NCI-H226 (cell line): ENCODE measurements around the gene HOMER3.
"Not testable (repeated sequence)": the region's sequence is repeated elsewhere in the genome, so short reads cannot be mapped to it uniquely, and the experiment has no call there.

Source experiments
- DNase-seq: peaks from one replicate; pipeline ENCODE4 v3.0.0-alpha.2; 2015

Gene HOMER3

DNA sequence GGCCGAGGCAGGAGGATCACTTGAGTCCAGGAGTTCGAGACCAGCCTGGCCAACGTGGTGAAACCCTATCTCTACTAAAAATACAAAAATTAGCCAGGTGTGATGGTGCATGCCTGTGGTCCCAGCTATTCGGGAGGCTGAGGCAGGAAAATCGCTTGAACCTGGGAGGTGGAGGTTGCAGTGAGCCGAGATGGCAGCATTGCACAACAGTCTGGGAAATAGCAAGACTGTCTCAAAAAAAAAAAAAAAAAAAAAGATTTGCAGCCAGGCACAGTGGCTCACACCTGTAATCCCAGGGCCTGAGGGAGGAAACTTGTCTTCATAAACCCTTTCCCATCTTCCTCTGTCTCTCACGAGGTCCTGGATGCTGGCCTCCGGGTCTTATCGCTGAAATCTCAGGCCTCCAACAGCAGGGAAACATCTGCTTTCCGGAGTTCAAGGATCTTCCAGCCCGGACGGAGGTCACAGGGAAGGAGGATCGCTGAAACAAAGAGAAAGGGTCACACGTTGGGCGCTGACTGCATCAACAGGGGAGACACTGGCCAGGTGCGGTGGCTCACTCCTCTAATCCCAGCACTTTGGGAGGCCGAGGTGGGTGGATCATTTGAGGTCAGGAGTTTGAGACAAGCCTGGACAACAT, 11.5 kb upstream of the HOMER3 start:
- not testable (repeated sequence) for DNase-seq

DNA sequence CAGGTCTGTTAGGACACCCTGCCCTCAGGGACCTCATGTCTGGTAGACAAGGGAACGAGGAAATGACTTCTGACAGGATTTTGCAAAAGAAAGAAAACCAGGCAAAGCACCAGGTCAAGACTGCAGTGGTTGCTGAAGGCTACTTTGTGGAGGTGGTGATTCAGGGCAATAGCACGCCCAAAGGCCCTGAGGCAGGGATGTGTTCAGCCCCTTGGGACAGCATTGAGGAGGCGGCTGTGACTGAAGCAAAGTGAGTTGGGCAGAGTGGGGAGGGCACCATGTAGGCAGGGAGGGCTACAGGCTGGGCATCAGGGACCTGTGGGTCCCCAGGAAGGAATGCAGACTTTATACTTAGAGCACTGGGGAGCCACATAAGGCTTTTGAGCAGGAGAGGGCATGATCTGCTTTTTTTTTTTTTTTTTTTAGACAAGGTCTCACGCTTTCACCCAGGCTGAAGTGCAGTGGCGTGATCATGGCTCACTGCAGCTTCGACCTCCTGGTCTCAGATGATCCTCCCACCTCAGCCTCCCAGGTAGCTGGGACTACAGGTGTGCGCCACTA, 10.8 kb upstream of the HOMER3 start:
- DNase-seq = peak; percentile 23

GRCh38 chr19:18949858-18950257, 8.8 kb upstream of the HOMER3 start:
- no peak for DNase-seq

- DNase-seq = no peak
These were observed 7.9 kb upstream of the HOMER3 start for GRCh38 chr19:18948976-18949356.

GRCh38 chr19:18948075-18948975, 7.3 kb upstream of the HOMER3 start:
- no peak for DNase-seq

DNA sequence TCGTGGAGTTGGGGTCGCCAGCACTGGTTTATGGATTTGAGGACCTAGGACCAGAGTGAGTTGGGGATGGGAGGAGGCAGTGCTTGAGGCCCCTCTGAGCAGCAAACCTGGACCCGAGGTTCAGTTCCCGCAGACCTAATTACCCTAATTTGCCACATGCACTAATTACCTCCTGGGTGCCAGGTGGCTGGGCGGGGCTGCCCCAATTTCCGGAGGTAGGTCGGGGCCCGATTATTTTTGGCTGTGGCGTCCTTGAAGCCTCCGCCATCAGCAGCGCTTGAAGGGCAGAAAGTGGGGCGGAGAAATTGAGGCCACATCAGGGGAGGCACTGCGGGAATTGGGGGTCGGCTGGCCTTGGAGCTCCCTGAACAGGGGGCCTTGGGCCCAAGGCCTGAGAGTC, 5.9 kb upstream of the HOMER3 start:
- DNase-seq = no peak

DNA sequence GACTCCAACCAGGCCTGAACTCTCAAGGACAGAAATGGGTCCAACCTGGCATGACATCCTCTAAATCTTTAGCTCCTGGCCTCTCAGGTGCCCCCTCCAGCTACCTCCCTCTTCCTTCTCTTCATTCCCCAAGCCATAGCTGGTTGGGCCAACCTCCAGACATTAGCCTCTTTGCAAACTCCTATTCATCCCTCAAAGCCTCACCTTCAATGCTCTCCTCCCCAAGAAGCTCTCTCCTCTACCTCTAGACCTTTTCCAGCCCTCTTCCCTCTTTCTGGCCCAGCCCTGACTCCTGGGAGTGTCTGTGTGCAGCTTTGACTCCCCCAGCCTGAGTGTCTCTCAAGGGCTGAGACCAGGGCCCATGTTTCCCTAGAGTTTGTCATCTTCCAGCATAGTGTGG, 5.3 kb upstream of the HOMER3 start:
- DNase-seq = no peak

DNA sequence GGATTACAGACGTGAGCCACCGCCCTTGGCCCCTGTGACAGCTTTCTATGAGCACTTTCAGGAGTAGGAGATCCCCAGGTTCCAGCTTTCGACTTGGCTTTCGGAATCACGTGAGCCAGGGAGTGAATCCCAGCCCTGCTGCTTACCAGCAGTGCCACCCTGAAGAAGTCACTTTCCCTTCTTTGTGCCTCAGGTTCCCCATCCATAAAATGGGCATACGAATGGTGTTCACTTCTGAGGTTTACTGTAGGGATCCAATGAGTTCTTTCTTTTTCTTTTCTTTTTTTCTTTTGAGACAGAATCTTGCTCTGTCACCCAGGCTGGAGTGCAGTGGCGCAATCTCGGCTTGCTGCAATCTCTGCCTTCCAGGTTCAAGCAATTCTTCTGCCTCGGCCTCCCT, 4.3 kb upstream of the HOMER3 start:
- DNase-seq = no peak

GRCh38 chr19:18943465-18943864, 2.4 kb upstream of the HOMER3 start:
- DNase-seq = no peak

DNA sequence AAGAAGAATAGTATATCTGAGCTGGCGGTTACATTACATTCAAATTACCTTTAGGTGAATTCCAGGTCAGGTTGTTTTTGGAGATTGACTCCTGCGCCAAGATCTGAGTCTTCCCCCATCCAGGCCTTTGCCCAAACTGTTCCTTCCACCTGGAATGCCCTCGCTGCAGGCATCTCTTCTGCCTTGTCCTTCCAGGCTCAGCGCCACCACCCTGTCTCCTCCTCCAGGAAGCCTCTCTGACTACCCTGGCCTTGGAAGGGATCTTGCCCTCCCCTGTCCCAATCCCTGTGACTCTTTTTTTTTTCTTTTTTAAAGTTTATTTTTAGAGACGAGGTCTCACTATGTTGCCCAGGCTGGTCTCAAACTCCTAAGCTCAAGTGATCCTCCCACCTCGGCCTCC, 1.7 kb upstream of the HOMER3 start:
- no peak for DNase-seq

GRCh38 chr19:18941628-18942354, 774 bp upstream of the HOMER3 start:
- no peak for DNase-seq

- DNase-seq = peak; percentile 53
These were observed 872 bp downstream of the HOMER3 start for GRCh38 chr19:18939922-18940768.

- DNase-seq = no peak
These were observed 1.9 kb downstream of the HOMER3 start for GRCh38 chr19:18939163-18939562.

DNA sequence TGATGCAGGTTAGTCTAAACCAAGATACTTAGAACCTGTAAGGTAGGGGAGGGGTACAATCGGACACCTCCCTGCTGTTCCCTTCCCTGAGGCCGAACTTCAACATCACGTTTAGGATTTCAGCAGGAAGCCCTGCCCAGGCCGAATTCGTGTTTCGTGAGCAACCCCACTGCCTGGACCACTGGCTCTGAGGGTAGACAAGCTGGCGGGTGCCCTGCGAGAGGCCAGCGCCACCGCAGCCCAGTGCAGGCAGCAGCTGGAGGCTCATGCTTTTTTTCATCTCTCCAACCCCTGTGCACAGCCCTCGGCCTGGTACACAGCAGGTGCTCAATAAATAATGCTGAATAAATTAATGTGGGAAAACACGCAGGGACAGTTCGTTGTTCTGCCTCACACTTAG, 7.7 kb downstream of the HOMER3 start:
- no peak for DNase-seq

GRCh38 chr19:18932216-18932841, 8.7 kb downstream of the HOMER3 start:
- DNase-seq = no peak

GRCh38 chr19:18931316-18932162, 9.5 kb downstream of the HOMER3 start:
- DNase-seq = no peak

- DNase-seq = no peak
These were observed 11.7 kb downstream of the HOMER3 start for GRCh38 chr19:18929311-18929710.

- DNase-seq = no peak
These were observed 12.8 kb downstream of the HOMER3 start for GRCh38 chr19:18928018-18928805.

GRCh38 chr19:18924684-18925213, 16.3 kb downstream of the HOMER3 start:
- no peak for DNase-seq
